ENCODE measurements around the gene CDC16.

Gene CDC16

GRCh38 chr13:114314074-114314912 is 79.6 kb downstream of the CDC16 start, which contains the start of gene CHAMP1 (continued):
- TF ChIP-seq ZNF449 (tag by site-specific recombination; IDR thresholded peaks at IDR 0.05) (peak; percentile 39; the same call in 1 of the 2 replicates), ZNF707 (tag by site-specific recombination; IDR thresholded peaks at IDR 0.05) (no peak), ZNF548 (tag by site-specific recombination; IDR thresholded peaks at IDR 0.05) (no peak), ZNF76 (tag by site-specific recombination; IDR thresholded peaks at IDR 0.05; ENCODE audit: borderline replicate concordance, low read depth) (peak; percentile 88; the same call in 1 of the 2 replicates), REPIN1 (tag by site-specific recombination; IDR thresholded peaks at IDR 0.05; ENCODE audit: low read depth) (no peak), ZNF221 (tag by site-specific recombination; IDR thresholded peaks at IDR 0.05; ENCODE audit: borderline replicate concordance) (no peak), PATZ1 (tag by site-specific recombination; IDR thresholded peaks at IDR 0.05) (0 out of 2 replicates have a peak, but pooled peaks have one; percentile 39), YY1 (tag by site-specific recombination; IDR thresholded peaks at IDR 0.05) (peak; percentile 69; the same call in 1 of the 2 replicates), ZNF529 (tag by site-specific recombination; IDR thresholded peaks at IDR 0.05; ENCODE audit: insufficient replicate concordance) (no peak), ZNF112 (tag by site-specific recombination; IDR thresholded peaks at IDR 0.05) (no peak), HIC1 (tag by site-specific recombination; IDR thresholded peaks at IDR 0.05) (peak; percentile 91), HOXD13 (CRISPR knock-in tag; IDR thresholded peaks at IDR 0.05; ENCODE audit: borderline replicate concordance) (no peak), ZNF571 (tag by site-specific recombination; IDR thresholded peaks at IDR 0.05) (no peak), ZNF140 (tag by site-specific recombination; IDR thresholded peaks at IDR 0.05) (no peak), PRDM6 (tag by site-specific recombination; IDR thresholded peaks at IDR 0.05) (no peak), REST (tag by site-specific recombination; IDR thresholded peaks at IDR 0.05) (no peak), ZNF830 (tag by site-specific recombination; IDR thresholded peaks at IDR 0.05; ENCODE audit: low read depth) (no peak), ZNF157 (tag by site-specific recombination; IDR thresholded peaks at IDR 0.05) (no peak), ZNF239 (tag by site-specific recombination; IDR thresholded peaks at IDR 0.05) (no peak), SP2 (tag by site-specific recombination; IDR thresholded peaks at IDR 0.05) (peak; percentile 76), ZNF416 (tag by site-specific recombination; IDR thresholded peaks at IDR 0.05) (no peak), ZNF654 (tag by site-specific recombination; IDR thresholded peaks at IDR 0.05; ENCODE audit: low read depth) (no peak), ZNF513 (tag by site-specific recombination; IDR thresholded peaks at IDR 0.05) (no peak), IKZF3 (tag by site-specific recombination; IDR thresholded peaks at IDR 0.05) (peak; percentile 76), ATF2 (tag by site-specific recombination; IDR thresholded peaks at IDR 0.05; ENCODE audit: low read depth) (no peak)
